GM12874 (cell line): ENCODE measurements around the gene LIMCH1.

Experiments
- TF ChIP-seq, protein P1 (sequence below): IDR thresholded peaks from 2 replicates; pipeline ENCODE4 v1.5.1; 2011; ENCODE audit warnings: low read depth, mild to moderate bottlenecking, control low read depth, low read length, moderate library complexity; ENCODE audit not compliant: insufficient read depth

Gene LIMCH1

DNA sequence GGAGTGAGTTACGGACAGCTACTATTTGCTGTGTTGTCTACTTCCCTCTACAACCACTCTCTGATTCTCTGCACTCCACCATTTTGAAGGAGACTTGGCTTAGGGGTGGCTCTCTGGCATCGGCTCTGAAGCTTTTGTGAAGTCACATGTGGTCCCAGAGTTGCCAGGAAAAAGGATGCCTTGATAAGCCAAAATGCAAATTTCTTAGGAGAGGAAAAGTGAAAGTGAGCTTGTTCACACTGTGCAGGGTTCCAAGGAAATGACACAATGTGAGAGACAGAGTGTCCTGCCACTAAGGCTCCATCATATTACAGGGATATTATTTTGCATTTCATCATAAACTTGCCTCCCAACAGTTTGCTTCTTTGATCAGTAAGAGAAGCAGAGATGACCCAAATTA, 203.4 kb downstream of the LIMCH1 start:
- TF ChIP-seq, protein P1, sequence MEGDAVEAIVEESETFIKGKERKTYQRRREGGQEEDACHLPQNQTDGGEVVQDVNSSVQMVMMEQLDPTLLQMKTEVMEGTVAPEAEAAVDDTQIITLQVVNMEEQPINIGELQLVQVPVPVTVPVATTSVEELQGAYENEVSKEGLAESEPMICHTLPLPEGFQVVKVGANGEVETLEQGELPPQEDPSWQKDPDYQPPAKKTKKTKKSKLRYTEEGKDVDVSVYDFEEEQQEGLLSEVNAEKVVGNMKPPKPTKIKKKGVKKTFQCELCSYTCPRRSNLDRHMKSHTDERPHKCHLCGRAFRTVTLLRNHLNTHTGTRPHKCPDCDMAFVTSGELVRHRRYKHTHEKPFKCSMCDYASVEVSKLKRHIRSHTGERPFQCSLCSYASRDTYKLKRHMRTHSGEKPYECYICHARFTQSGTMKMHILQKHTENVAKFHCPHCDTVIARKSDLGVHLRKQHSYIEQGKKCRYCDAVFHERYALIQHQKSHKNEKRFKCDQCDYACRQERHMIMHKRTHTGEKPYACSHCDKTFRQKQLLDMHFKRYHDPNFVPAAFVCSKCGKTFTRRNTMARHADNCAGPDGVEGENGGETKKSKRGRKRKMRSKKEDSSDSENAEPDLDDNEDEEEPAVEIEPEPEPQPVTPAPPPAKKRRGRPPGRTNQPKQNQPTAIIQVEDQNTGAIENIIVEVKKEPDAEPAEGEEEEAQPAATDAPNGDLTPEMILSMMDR = no peak

DNA sequence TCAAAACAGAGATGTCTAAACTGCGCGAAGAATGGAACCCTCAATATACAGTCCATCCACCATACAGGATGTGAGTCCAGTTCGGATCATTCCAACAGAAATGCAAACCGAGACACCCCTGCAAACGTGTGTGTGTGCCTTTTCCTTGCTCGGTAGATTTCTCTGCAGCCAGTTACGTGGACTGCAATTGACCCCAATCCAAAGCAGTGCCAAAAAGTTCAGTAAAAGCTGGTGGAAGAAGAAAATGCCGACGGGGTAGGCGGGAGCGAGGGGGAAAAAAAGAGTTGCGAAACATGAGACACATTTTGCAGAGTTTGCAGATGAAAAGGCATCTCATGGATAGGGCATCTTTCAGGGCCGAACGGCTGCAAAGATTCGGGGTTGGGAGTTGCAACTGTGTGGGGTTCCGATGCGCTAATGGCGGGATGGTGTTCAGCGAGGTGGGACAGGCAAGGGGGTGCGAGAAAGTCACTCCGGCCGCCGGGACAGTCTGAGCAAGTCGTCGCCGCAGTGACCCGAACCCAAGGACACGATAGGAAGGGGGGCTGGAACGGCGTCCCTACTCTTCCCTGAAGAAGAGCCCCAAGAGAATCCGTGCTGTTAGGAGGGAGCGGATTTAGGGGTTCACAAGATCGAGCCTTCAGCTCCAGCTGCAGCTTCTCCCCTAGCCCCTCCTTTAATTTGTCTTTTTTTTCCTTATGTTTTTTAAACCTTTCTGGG, 206.8 kb downstream of the LIMCH1 start:
- TF ChIP-seq, protein P1 = no peak

GRCh38 chr4:41745292-41746024, 207.5 kb downstream of the LIMCH1 start:
- TF ChIP-seq, protein P1 = no peak

GRCh38 chr4:41746025-41746439, 208.1 kb downstream of the LIMCH1 start:
- TF ChIP-seq, protein P1 = no peak

DNA sequence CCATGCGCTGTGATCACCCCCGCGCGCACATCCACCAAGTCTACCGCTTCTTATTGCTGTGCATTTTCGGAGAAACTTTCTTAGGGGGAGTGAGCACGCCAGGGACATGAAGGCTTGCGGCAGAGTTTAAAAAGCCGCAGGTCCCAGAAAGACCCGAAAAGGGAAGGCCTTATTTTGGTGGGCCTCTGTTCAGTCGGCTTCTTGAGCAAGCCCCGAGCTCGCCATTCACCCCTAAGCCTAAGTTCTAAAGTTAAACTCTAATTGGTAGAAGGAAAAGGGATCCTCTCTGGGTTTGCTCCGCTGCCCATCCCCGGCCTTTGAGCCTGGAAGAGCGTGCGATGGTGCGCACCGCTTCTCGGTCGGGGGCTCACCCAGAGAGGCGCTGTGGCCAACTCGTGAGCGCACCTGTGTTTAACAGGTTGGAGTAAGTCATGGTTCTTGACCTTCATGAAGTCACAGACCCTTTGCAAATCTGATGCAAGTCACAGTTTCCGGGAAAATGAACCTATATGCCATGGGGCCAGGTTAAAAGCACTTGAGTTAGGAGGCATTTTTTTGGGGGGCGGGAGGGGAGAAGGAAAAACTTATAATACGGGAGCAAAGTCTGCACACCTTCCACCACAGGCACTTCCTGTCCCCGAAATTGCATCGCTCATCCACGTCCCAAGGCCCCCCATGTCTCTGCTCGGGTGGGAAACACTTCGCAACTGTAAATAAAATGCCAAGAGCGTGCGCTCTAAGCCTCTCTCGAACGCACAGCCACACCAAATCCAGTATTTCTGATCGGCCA, 208.7 kb downstream of the LIMCH1 start:
- TF ChIP-seq, protein P1 = no peak

DNA sequence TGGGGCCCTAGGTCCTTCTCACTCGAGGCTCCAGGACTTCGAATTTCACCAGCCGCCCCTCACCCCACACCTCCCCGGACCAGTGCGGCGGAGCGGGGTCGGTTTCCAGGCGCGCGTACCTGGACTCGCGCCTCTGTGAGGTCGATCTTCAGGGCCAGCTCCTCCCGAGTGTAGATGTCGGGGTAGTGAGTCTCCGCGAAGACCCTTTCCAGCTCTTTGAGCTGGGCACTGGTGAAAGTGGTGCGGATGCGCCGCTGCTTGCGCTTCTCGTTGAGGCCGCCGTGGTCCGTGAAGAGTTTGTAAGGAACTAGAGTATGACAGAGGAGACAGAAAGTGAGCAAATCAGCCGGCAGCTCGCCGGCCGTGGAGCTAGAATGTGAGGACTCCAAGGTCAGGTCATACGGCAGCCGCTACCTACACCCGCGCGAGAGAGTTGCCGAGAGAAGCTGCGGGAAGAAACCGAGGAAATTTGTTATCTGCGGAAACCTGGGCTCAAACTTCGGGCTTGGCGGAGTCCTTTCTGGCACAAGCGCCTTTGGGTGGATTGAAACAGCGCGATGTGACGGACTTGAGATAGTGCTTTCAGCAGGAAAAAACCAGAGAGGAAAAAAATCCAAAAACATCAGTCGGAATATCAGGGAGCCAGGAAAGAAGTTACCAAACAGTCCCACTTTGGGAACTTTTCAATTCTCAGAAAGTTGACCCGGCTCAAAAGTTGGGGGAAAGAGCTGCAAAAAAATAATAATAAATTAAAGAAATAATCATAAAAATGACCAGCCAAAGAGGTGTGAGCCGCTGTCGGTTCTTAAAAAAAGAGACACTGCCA, 209.5 kb downstream of the LIMCH1 start:
- TF ChIP-seq, protein P1 = no peak
